IMR-90 (cell line): ENCODE measurements around the gene KCNMB1. TPM values are rescaled to one million over a fixed set of nuclear protein-coding genes. Genes with fewer than 3 reads are reported as not detected.

ENCODE experiments used
- ATAC-seq: fragments of 200-7000 bp; cut with Tn5 transposase; 2 replicates; pipeline ENCODE4 v1.9.1; 2020; ENCODE audit warnings: low read depth, mild to moderate bottlenecking, moderate library complexity
- BruUV-seq: library from RNA; stranded (reverse); fragments of 400-500 nt; replicated peaks from 2 replicates; lab custom pipeline; 2021; lab: Mats Ljungman, UMichigan
- CTCF ChIA-PET: fragments of 300-600 bp; formaldehyde crosslinking; extraction: SDS; loops from one replicate; lab custom pipeline; 2021; ENCODE audit warnings: antibody characterized with exemption; lab: Yijun Ruan, JAX
- POLR2A ChIA-PET: fragments of 300-600 bp; sonication (Branson Sonifier 250); formaldehyde crosslinking; loops from one replicate; lab custom pipeline; 2022; ENCODE audit warnings: antibody characterized with exemption; ENCODE audit not compliant: unreplicated experiment; lab: Charles Lee
- DNase-seq: peaks from one replicate; pipeline ENCODE4 v3.0.0; 2013
- H2AFZ ChIP-seq: replicated peaks from 2 replicates; pipeline ENCODE3; 2013; ENCODE audit warnings: low read length, mild to moderate bottlenecking; ENCODE audit not compliant: poor library complexity
- H2AK5ac ChIP-seq: 2 replicates; pipeline ENCODE4 v1.6.1; 2013; ENCODE audit warnings: low read depth, low read length, inconsistent platforms
- H2AK9ac ChIP-seq: replicated peaks from 2 replicates; pipeline ENCODE3; 2013; ENCODE audit warnings: mild to moderate bottlenecking, low read depth, low read length, moderate library complexity; ENCODE audit not compliant: poor library complexity
- H2BK120ac ChIP-seq: 2 replicates; pipeline ENCODE4 v1.6.1; 2013; ENCODE audit warnings: low read depth, low read length, inconsistent platforms
- H2BK15ac ChIP-seq: 3 replicates; pipeline ENCODE4 v1.6.1; 2013; ENCODE audit warnings: low read depth, low read length, inconsistent platforms
- H2BK20ac ChIP-seq: 2 replicates; pipeline ENCODE4 v1.6.1; 2013; ENCODE audit warnings: low read depth, mild to moderate bottlenecking, inconsistent platforms, low read length, moderate library complexity
- H2BK5ac ChIP-seq: 2 replicates; pipeline ENCODE4 v1.6.1; 2013; ENCODE audit warnings: mild to moderate bottlenecking, low read depth, low read length, inconsistent platforms; ENCODE audit not compliant: poor library complexity, severe bottlenecking
- H3K14ac ChIP-seq: replicated peaks from 2 replicates; pipeline ENCODE4 v1.6.1; 2013; ENCODE audit warnings: low read depth, low read length, inconsistent platforms
- H3K18ac ChIP-seq: 2 replicates; pipeline ENCODE4 v1.6.1; 2013; ENCODE audit warnings: low read depth, low read length, control low read depth
- H3K23ac ChIP-seq: 2 replicates; pipeline ENCODE4 v1.6.1; 2013; ENCODE audit warnings: low read depth, low read length, inconsistent platforms
- H3K27ac ChIP-seq: 2 replicates; pipeline ENCODE4 v1.5.1; 2013; ENCODE audit warnings: mild to moderate bottlenecking, control low read depth, low read length; ENCODE audit not compliant: insufficient read depth
- H3K27me3 ChIP-seq: 2 replicates; pipeline ENCODE4 v1.6.1; 2013; ENCODE audit warnings: low read length; ENCODE audit not compliant: control insufficient read depth, insufficient read depth
- H3K36me3 ChIP-seq: 2 replicates; pipeline ENCODE4 v1.6.1; 2013; ENCODE audit warnings: low read length, mixed read lengths; ENCODE audit not compliant: control insufficient read depth, insufficient read depth
- H3K4ac ChIP-seq: 2 replicates; pipeline ENCODE4 v1.6.1; 2013; ENCODE audit warnings: low read depth, low read length, inconsistent platforms
- H3K4me1 ChIP-seq: 2 replicates; pipeline ENCODE4 v1.6.1; 2013; ENCODE audit warnings: low read length, mixed read lengths; ENCODE audit not compliant: control insufficient read depth, insufficient read depth
- H3K4me2 ChIP-seq: 2 replicates; pipeline ENCODE4 v1.6.1; 2013; ENCODE audit warnings: low read depth, mild to moderate bottlenecking, control low read depth, low read length, moderate library complexity
- H3K4me3 ChIP-seq: 2 replicates; pipeline ENCODE4 v1.5.1; 2013; ENCODE audit warnings: low read depth, mild to moderate bottlenecking, control low read depth, low read length, moderate library complexity; ENCODE audit not compliant: insufficient read depth
- H3K56ac ChIP-seq: 2 replicates; pipeline ENCODE4 v1.6.1; 2013; ENCODE audit warnings: low read length, inconsistent platforms; ENCODE audit not compliant: insufficient read depth; ENCODE audit errors: extremely low read depth
- H3K79me1 ChIP-seq, 2 experiments: 2 replicates each; pipeline ENCODE4 v1.6.1; 2013; ENCODE audit warnings: low read length in 2 of 2, inconsistent platforms in 1 of 2, low read depth in 1 of 2
- H3K9ac ChIP-seq: 2 replicates; pipeline ENCODE4 v1.6.1; 2013; ENCODE audit warnings: low read depth, low read length, control low read depth
- H3K9me1 ChIP-seq: 2 replicates; pipeline ENCODE4 v1.6.1; 2013; ENCODE audit warnings: low read length, inconsistent platforms; ENCODE audit not compliant: insufficient read depth
- H3K9me3 ChIP-seq: 2 replicates; pipeline ENCODE4 v1.6.1; 2013; ENCODE audit warnings: low read length; ENCODE audit not compliant: control insufficient read depth, insufficient read depth
- H4K20me1 ChIP-seq: 2 replicates; pipeline ENCODE4 v1.6.1; 2013; ENCODE audit warnings: low read length, inconsistent platforms; ENCODE audit not compliant: insufficient read depth
- H4K5ac ChIP-seq: 2 replicates; pipeline ENCODE4 v1.6.1; 2013; ENCODE audit warnings: mild to moderate bottlenecking, low read depth, low read length, control low read depth
- H4K8ac ChIP-seq, 2 experiments: 2 replicates each; pipeline ENCODE4 v1.6.1; 2013; ENCODE audit warnings: low read depth in 2 of 2, low read length in 2 of 2, control low read depth in 1 of 2, inconsistent platforms in 1 of 2
- H4K91ac ChIP-seq: 2 replicates; pipeline ENCODE4 v1.6.1; 2013; ENCODE audit warnings: low read depth, low read length, inconsistent platforms; ENCODE audit not compliant: insufficient read depth
- CEBPB ChIP-seq: IDR thresholded peaks from 2 replicates; pipeline ENCODE4 v1.6.1; 2012; ENCODE audit warnings: low read depth, low read length, improper control_type of control experiment
- CHD1 ChIP-seq: IDR thresholded peaks from 2 replicates; pipeline ENCODE4 v1.6.1; 2012; ENCODE audit warnings: low read depth, low read length, improper control_type of control experiment
- CTCF ChIP-seq: conservative IDR thresholded peaks from 2 replicates; pipeline ENCODE4 v1.5.1; 2012; ENCODE audit warnings: mild to moderate bottlenecking, low read depth, low read length, improper control_type of control experiment
- ELK1 ChIP-seq: fragments of 150-350 bp; IDR thresholded peaks from 2 replicates; pipeline ENCODE4 v1.6.1; 2016; ENCODE audit warnings: low read depth, mild to moderate bottlenecking, low read length, moderate library complexity, borderline replicate concordance
- FOS ChIP-seq: fragments of 150-350 bp; IDR thresholded peaks from 2 replicates; pipeline ENCODE4 v1.6.1; 2016; ENCODE audit warnings: low read depth, low read length
- MAZ ChIP-seq: IDR thresholded peaks from 2 replicates; pipeline ENCODE4 v1.6.1; 2012; ENCODE audit warnings: low read depth, mild to moderate bottlenecking, low read length, improper control_type of control experiment, moderate library complexity, borderline replicate concordance
- MXI1 ChIP-seq: IDR thresholded peaks from 2 replicates; pipeline ENCODE4 v1.6.1; 2012; ENCODE audit warnings: low read depth, mild to moderate bottlenecking, low read length, moderate library complexity, borderline replicate concordance
- NFE2L2 ChIP-seq: fragments of 150-350 bp; IDR thresholded peaks from 2 replicates; pipeline ENCODE4 v1.6.1; 2016; ENCODE audit warnings: low read depth, mild to moderate bottlenecking, low read length
- POLR2A ChIP-seq: IDR thresholded peaks from 2 replicates; pipeline ENCODE4 v1.6.1; 2012; ENCODE audit warnings: mild to moderate bottlenecking, low read depth, low read length
- RAD21 ChIP-seq: IDR thresholded peaks from 2 replicates; pipeline ENCODE4 v1.6.1; 2012; ENCODE audit warnings: low read length, improper control_type of control experiment
- SMC3 ChIP-seq: fragments of 150-350 bp; IDR thresholded peaks from 2 replicates; pipeline ENCODE4 v1.6.1; 2016; ENCODE audit warnings: low read depth, mild to moderate bottlenecking, antibody characterized with exemption, low read length, moderate library complexity
- USF2 ChIP-seq: fragments of 150-350 bp; IDR thresholded peaks from 2 replicates; pipeline ENCODE4 v1.6.1; 2017; ENCODE audit warnings: mild to moderate bottlenecking, antibody characterized with exemption, low read length, low read depth
- WGBS, 2 experiments: methylation state at CpG; one replicate each; pipeline versions ENCODE4 v1.1.5 to v1.1.7; 2013; ENCODE audit warnings: missing lambda C conversion rate in 2 of 2; ENCODE audit not compliant: insufficient read length in 1 of 2; ENCODE audit errors: extremely low coverage in 2 of 2; 5-methylcytosine and 5-hydroxymethylcytosine counted together
- dilution Hi-C: fragments of 300-500 bp; cut with HindIII; formaldehyde crosslinking; loops from one replicate; pipeline ENCODE4 v1.14.3; 2018; ENCODE audit warnings: low sequenced_read_pairs; ENCODE audit not compliant: unreplicated experiment
- in situ Hi-C: fragments of 300-500 bp; cut with MboI; formaldehyde crosslinking; loops from 3 replicates; pipeline ENCODE4 v1.14.3; 2019; ENCODE audit warnings: low sequenced_read_pairs, inconsistent platforms, mixed read lengths
- intact Hi-C: fragments of 100-400 bp; cut with micrococcal nuclease; formaldehyde crosslinking; loops from 2 replicates; pipeline ENCODE4 v1.10.0; 2022
- polyA plus RNA-seq, 3 experiments: library from polyadenylated mRNA; depleted of rRNA; stranded (reverse); fragments of >200 nt; gene quantifications; 2 replicates each; pipeline ENCODE4 v1.2.3, GENCODE V29; 2012; ENCODE audit warnings: low replicate concordance in 1 of 3
- total RNA-seq: library from RNA; depleted of rRNA; stranded (reverse); fragments of >200 nt; gene quantifications from 2 replicates; pipeline ENCODE4 v1.2.3, GENCODE V29; 2012

KCNMB1 gene
- total and polyA plus RNA-seq, 2 of the 4 experiments (the other 2 are of a cell fraction), result not detected

- in situ Hi-C loops, result no loop called here
- H3K23ac ChIP-seq, result no peak overlapping the region
- peaks cover 3% of the 10 kb centered on the region; the same call in 1 of the 2 replicates for H3K27me3 ChIP-seq
- no peak overlapping the region for H4K5ac ChIP-seq
- H3K79me1 ChIP-seq, result no peaks in the 10 kb centered on the region
- no peaks in the 10 kb centered on the region for H3K4me1 ChIP-seq
- H2BK120ac ChIP-seq, result no peak overlapping the region
- DNase-seq (no peak), ATAC-seq (no peak)
- H3K9me1 ChIP-seq, result no peaks in the 10 kb centered on the region
- BruUV-seq, result no TSS peak
- H3K4ac ChIP-seq, result no peak overlapping the region
- no peak overlapping the region for H2BK20ac ChIP-seq
- no peak overlapping the region for H3K4me2 ChIP-seq
- H3K36me3 ChIP-seq, result no peaks in the 10 kb centered on the region
- no peaks in the 10 kb centered on the region for H4K20me1 ChIP-seq
- POLR2A ChIA-PET, result no interaction called here
- no peak overlapping the region for H3K56ac ChIP-seq
- TF ChIP-seq USF2 (no peak), ELK1 (no peak), MAZ (no peak), FOS (no peak), CHD1 (no peak), CTCF (no peak), SMC3 (no peak), RAD21 (no peak), MXI1 (no peak), NFE2L2 (no peak), POLR2A (no peak), CEBPB (no peak)
- no peak overlapping the region for H2BK15ac ChIP-seq
- dilution Hi-C loops, result no loop called here
- H3K9me3 ChIP-seq, result no peaks in the 10 kb centered on the region
- CTCF ChIA-PET, result no interaction called here
- H4K8ac ChIP-seq, result no peak overlapping the region
- no peak overlapping the region for H2AFZ ChIP-seq
- no peak overlapping the region for H3K9ac ChIP-seq
- intact Hi-C loops, result no loop called here
- H3K14ac ChIP-seq, result no peak overlapping the region
- no peak overlapping the region for H3K27ac ChIP-seq
- H4K91ac ChIP-seq, result no peak overlapping the region
- H2BK5ac ChIP-seq, result no peak overlapping the region
- no peak overlapping the region for H3K4me3 ChIP-seq
- WGBS, 2 experiments, result 43% methylated on average over 5 of the region's 9 CpGs; no CpG with 5 or more reads in 1 of the 2 experiments
- H2AK9ac ChIP-seq, result no peak overlapping the region
- no peak overlapping the region for H3K18ac ChIP-seq
- H2AK5ac ChIP-seq, result no peak overlapping the region
Observed at GRCh38 chr5:170353961-170354360, 35.2 kb downstream of the KCNMB1 start.
